ENCODE data around the gene TUBA3D.
"Not testable (repeated sequence)": the region's sequence is repeated elsewhere in the genome, so short reads cannot be mapped to it uniquely, and the experiment has no call there.

TUBA3D gene

GRCh38 chr2:131475831-131476230, at the start of gene TUBA3D:
Gene TUBA3D (plus strand): TSS chr2:131476119. CDS start chr2:131476200, 81 bp downstream.
- DNase-seq = no peak

- no peak for DNase-seq
These were observed 49.2 kb upstream of the TUBA3D start for GRCh38 chr2:131426727-131427126.

- no peak for DNase-seq
These were observed 44.6 kb upstream of the TUBA3D start for GRCh38 chr2:131431336-131431735.

- DNase-seq = not testable (repeated sequence)
These were observed 35.0 kb upstream of the TUBA3D start for GRCh38 chr2:131440742-131441468.

GRCh38 chr2:131444736-131445514, 31.0 kb upstream of the TUBA3D start:
- not testable (repeated sequence) for DNase-seq

GRCh38 chr2:131445515-131445797, 30.5 kb upstream of the TUBA3D start:
- DNase-seq = not testable (repeated sequence)

GRCh38 chr2:131445896-131446295, 30.0 kb upstream of the TUBA3D start:
- DNase-seq = no peak

- not testable (repeated sequence) for DNase-seq
These were observed 27.9 kb upstream of the TUBA3D start for GRCh38 chr2:131447981-131448380.

GRCh38 chr2:131451265-131451949, 24.5 kb upstream of the TUBA3D start:
- DNase-seq = not testable (repeated sequence)

- not testable (repeated sequence) for DNase-seq
These were observed 21.0 kb upstream of the TUBA3D start for GRCh38 chr2:131454914-131455313.

- DNase-seq = not testable (repeated sequence)
These were observed 8.2 kb upstream of the TUBA3D start for GRCh38 chr2:131467722-131468121.

GRCh38 chr2:131470944-131471343, 5.0 kb upstream of the TUBA3D start:
- not testable (repeated sequence) for DNase-seq

- not testable (repeated sequence) for DNase-seq
These were observed 4.3 kb upstream of the TUBA3D start for GRCh38 chr2:131471624-131472023.

GRCh38 chr2:131473266-131473665, 2.7 kb upstream of the TUBA3D start:
- not testable (repeated sequence) for DNase-seq

- DNase-seq = not testable (repeated sequence)
These were observed 444 bp downstream of the TUBA3D start for GRCh38 chr2:131476363-131476762.

- not testable (repeated sequence) for DNase-seq
These were observed 1.3 kb downstream of the TUBA3D start for GRCh38 chr2:131477227-131477626.

GRCh38 chr2:131478074-131478849, 2.3 kb downstream of the TUBA3D start:
- not testable (repeated sequence) for DNase-seq

- not testable (repeated sequence) for DNase-seq
These were observed 3.0 kb downstream of the TUBA3D start for GRCh38 chr2:131478850-131479461.

GRCh38 chr2:131480351-131480750, 4.4 kb downstream of the TUBA3D start:
- not testable (repeated sequence) for DNase-seq

- not testable (repeated sequence) for DNase-seq
These were observed 6.7 kb downstream of the TUBA3D start for GRCh38 chr2:131482506-131483155.

GRCh38 chr2:131483981-131484820, 8.3 kb downstream of the TUBA3D start:
- not testable (repeated sequence) for DNase-seq

All from NCI-H1092 treated with DMSO at 0.1 percent for 48 hours (cell line).